GM20000 (cell line): ENCODE data around the gene CDH18.

Source experiments
- DNase-seq: peaks from one replicate; pipeline ENCODE4 v3.0.0; 2012; ENCODE audit warnings: low spot score
- CTCF ChIP-seq: IDR thresholded peaks from 2 replicates; pipeline ENCODE4 v1.5.1; 2012; ENCODE audit warnings: mild to moderate bottlenecking, control low read depth; ENCODE audit errors: extremely low read depth, missing control alignments

Gene CDH18

GRCh38 chr5:19771174-19771835 is 216.7 kb downstream of the CDH18 start:
- TF ChIP-seq CTCF: no peak
- no peak for DNase-seq

- no peak for DNase-seq
- TF ChIP-seq CTCF: no peak
Measured at GRCh38 chr5:19770396-19770795, 217.6 kb downstream of the CDH18 start.

GRCh38 chr5:19767987-19768386 is 220.0 kb downstream of the CDH18 start:
- TF ChIP-seq CTCF: no peak
- DNase-seq: no peak

- no peak for TF ChIP-seq CTCF
- no peak for DNase-seq
Measured at GRCh38 chr5:19753579-19753978, 234.4 kb downstream of the CDH18 start.

- no peak for DNase-seq
- no peak for TF ChIP-seq CTCF
Measured at GRCh38 chr5:19751326-19751725, 236.7 kb downstream of the CDH18 start.

- no peak for DNase-seq
- no peak for TF ChIP-seq CTCF
Measured at GRCh38 chr5:19745247-19745646, 242.8 kb downstream of the CDH18 start.

GRCh38 chr5:19739671-19740070 is 248.3 kb downstream of the CDH18 start:
- no peak for DNase-seq
- no peak for TF ChIP-seq CTCF
